Activated T-cell treated with anti-CD3 and anti-CD28 coated beads for 48 hours (primary cell): ENCODE measurements around the gene BUB3.

ENCODE experiments used
- DNase-seq: peaks from one replicate; pipeline ENCODE4 v3.0.0-alpha.2; 2020; ENCODE audit warnings: low read depth

BUB3 gene

GRCh38 chr10:123204127-123204461 lies 49.9 kb downstream of the BUB3 start:
- DNase-seq = no peak

- DNase-seq = no peak
Measured at GRCh38 chr10:123205041-123205440, 50.8 kb downstream of the BUB3 start.

- DNase-seq = no peak
Measured at GRCh38 chr10:123212063-123212462, 57.9 kb downstream of the BUB3 start.

GRCh38 chr10:123212640-123213039 lies 58.4 kb downstream of the BUB3 start:
- no peak for DNase-seq

- DNase-seq = no peak
Measured at GRCh38 chr10:123213192-123213591, 59.0 kb downstream of the BUB3 start.
